ENCODE measurements around the gene ATXN1. TPM values are rescaled to one million over a fixed set of nuclear protein-coding genes. Genes with fewer than 3 reads are reported as not detected.

Gene ATXN1
- total and polyA plus RNA-seq, 2 experiments from 2014 or later = 14.2 to 20.1 TPM

- no peak for TF ChIP-seq EZH2 (IDR thresholded peaks at IDR 0.05; ENCODE audit: insufficient read depth, poor library complexity, severe bottlenecking)
- in situ Hi-C loops (cut with MboI) = no loop called here
- Histone ChIP-seq H3K27ac (no peak overlapping the region), H3K4me1 (ENCODE audit: insufficient read depth) (peaks cover 38% of the 10 kb centered on the region), H3K4me3 (no peak overlapping the region), H3K9me2 (ENCODE audit: insufficient read depth) (no peaks in the 10 kb centered on the region), H3K36me3 (ENCODE audit: low read depth) (no peaks in the 10 kb centered on the region), H3K9ac (no peak overlapping the region), H4K20me1 (ENCODE audit: insufficient read depth) (no peaks in the 10 kb centered on the region), H3K27me3 (replicated peaks; ENCODE audit: insufficient read depth) (no peaks in the 10 kb centered on the region), H3K79me2 (ENCODE audit: insufficient read depth) (no peaks in the 10 kb centered on the region), H3K4me2 (ENCODE audit: unreplicated experiment) (no peak overlapping the region), H3K9me3 (ENCODE audit: low read depth) (no peaks in the 10 kb centered on the region), H2AFZ (no peak overlapping the region), H3F3A (ENCODE audit: insufficient read depth) (peaks cover 34% of the 10 kb centered on the region)
- DNase-seq = no peak
- WGBS, 2 experiments (ENCODE audit: low coverage in 1 of 2, low lambda C conversion rate in 2 of 2, missing lambda C conversion rate in 2 of 2) = 82 to 83% methylated on average over 7 of the region's 7 CpGs
Measured at GRCh38 chr6:16396497-16397319, 364.6 kb downstream of the ATXN1 start.

- H3K27ac ChIP-seq = no peak overlapping the region
- no peak overlapping the region for H3K4me2 ChIP-seq (ENCODE audit: unreplicated experiment)
- TF ChIP-seq EZH2 (IDR thresholded peaks at IDR 0.05; ENCODE audit: insufficient read depth, poor library complexity, severe bottlenecking) (no peak), EZH2phosphoT487 (IDR thresholded peaks at IDR 0.05; ENCODE audit: insufficient read depth, low read depth) (no peak)
- no peaks in the 10 kb centered on the region for H4K20me1 ChIP-seq (ENCODE audit: insufficient read depth)
- peaks cover 34% of the 10 kb centered on the region for H3F3A ChIP-seq (ENCODE audit: insufficient read depth)
- H3K4me3 ChIP-seq = no peak overlapping the region
- 95 to 98% methylated on average over 2 of the region's 2 CpGs for WGBS, 2 experiments (ENCODE audit: low coverage in 1 of 2, low lambda C conversion rate in 2 of 2, missing lambda C conversion rate in 2 of 2)
- H3K79me2 ChIP-seq (ENCODE audit: insufficient read depth) = no peaks in the 10 kb centered on the region
- peaks cover 45% of the 10 kb centered on the region for H3K4me1 ChIP-seq (ENCODE audit: insufficient read depth)
- H3K9me2 ChIP-seq (ENCODE audit: insufficient read depth) = no peaks in the 10 kb centered on the region
- in situ Hi-C loops (cut with MboI) = no loop called here
- no peaks in the 10 kb centered on the region for H3K27me3 ChIP-seq (replicated peaks; ENCODE audit: insufficient read depth)
- no peak for DNase-seq
- H2AFZ ChIP-seq = no peak overlapping the region
- H3K9me3 ChIP-seq (ENCODE audit: low read depth) = no peaks in the 10 kb centered on the region
- no peak overlapping the region for H3K9ac ChIP-seq
- no peaks in the 10 kb centered on the region for H3K36me3 ChIP-seq (ENCODE audit: low read depth)
Measured at GRCh38 chr6:16394632-16395031, 366.6 kb downstream of the ATXN1 start.

- H3K9ac ChIP-seq = no peak overlapping the region
- TF ChIP-seq EZH2phosphoT487 (IDR thresholded peaks at IDR 0.05; ENCODE audit: insufficient read depth, low read depth) = no peak
- no peaks in the 10 kb centered on the region for H3K79me2 ChIP-seq (ENCODE audit: insufficient read depth)
- peaks cover 26% of the 10 kb centered on the region for H3F3A ChIP-seq (ENCODE audit: insufficient read depth)
- H3K36me3 ChIP-seq (ENCODE audit: low read depth) = no peaks in the 10 kb centered on the region
- H3K27me3 ChIP-seq (replicated peaks; ENCODE audit: insufficient read depth) = no peaks in the 10 kb centered on the region
- no peak overlapping the region for H3K4me2 ChIP-seq (ENCODE audit: unreplicated experiment)
- H2AFZ ChIP-seq = no peak overlapping the region
- WGBS, 2 experiments (ENCODE audit: low coverage in 1 of 2, low lambda C conversion rate in 2 of 2, missing lambda C conversion rate in 2 of 2) = 95 to 99% methylated on average over 4 of the region's 4 CpGs
- H3K9me2 ChIP-seq (ENCODE audit: insufficient read depth) = no peaks in the 10 kb centered on the region
- in situ Hi-C loops (cut with MboI) = no loop called here
- H3K4me1 ChIP-seq (ENCODE audit: insufficient read depth) = peaks cover 37% of the 10 kb centered on the region
- H3K9me3 ChIP-seq (ENCODE audit: low read depth) = no peaks in the 10 kb centered on the region
- DNase-seq = no peak
- no peaks in the 10 kb centered on the region for H4K20me1 ChIP-seq (ENCODE audit: insufficient read depth)
- no peak overlapping the region for H3K27ac ChIP-seq
- H3K4me3 ChIP-seq = no peak overlapping the region
Measured at GRCh38 chr6:16393326-16393725, 367.9 kb downstream of the ATXN1 start.

GRCh38 chr6:16392010-16392409 lies 369.2 kb downstream of the ATXN1 start:
- Histone ChIP-seq H3K27ac (no peak overlapping the region; the same call in 1 of the 2 replicates), H3K27me3 (replicated peaks; ENCODE audit: insufficient read depth) (no peaks in the 10 kb centered on the region), H3K9me3 (ENCODE audit: low read depth) (no peaks in the 10 kb centered on the region), H3K36me3 (ENCODE audit: low read depth) (no peaks in the 10 kb centered on the region), H3K4me2 (ENCODE audit: unreplicated experiment) (peak overlapping the region; percentile 20), H2AFZ (no peak overlapping the region), H3K9ac (no peak overlapping the region), H3K79me2 (ENCODE audit: insufficient read depth) (no peaks in the 10 kb centered on the region), H3K4me1 (ENCODE audit: insufficient read depth) (peaks cover 29% of the 10 kb centered on the region), H3K9me2 (ENCODE audit: insufficient read depth) (no peaks in the 10 kb centered on the region), H3K4me3 (no peak overlapping the region), H3F3A (ENCODE audit: insufficient read depth) (peaks cover 14% of the 10 kb centered on the region), H4K20me1 (ENCODE audit: insufficient read depth) (no peaks in the 10 kb centered on the region)
- DNase-seq = no peak
- TF ChIP-seq EZH2 (IDR thresholded peaks at IDR 0.05; ENCODE audit: insufficient read depth, poor library complexity, severe bottlenecking) = no peak
- TF ChIP-seq EZH2phosphoT487 (IDR thresholded peaks at IDR 0.05; ENCODE audit: insufficient read depth, low read depth) = no peak
- in situ Hi-C loops (cut with MboI) = no loop called here
- 84 to 85% methylated on average over 1 of the region's 1 CpG for WGBS, 2 experiments (ENCODE audit: low coverage in 1 of 2, low lambda C conversion rate in 2 of 2, missing lambda C conversion rate in 2 of 2)

All from GM23248 (cell line).